CD14-positive monocyte (primary cell): ENCODE results near the gene RNF212B. TPM values are rescaled to one million over a fixed set of nuclear protein-coding genes. Genes with fewer than 3 reads are reported as not detected.

Experiments used
- DNase-seq, 3 donors: peaks; one replicate each; pipeline ENCODE4 v3.0.0-alpha.2; 2011 to 2022
- H2AFZ ChIP-seq: 2 replicates; pipeline ENCODE4 v1.6.0; 2012; ENCODE audit warnings: mild to moderate bottlenecking, low read depth, low read length, inconsistent platforms; ENCODE audit not compliant: insufficient read depth, poor library complexity, severe bottlenecking
- H3K27ac ChIP-seq, 2 donors: 1 replicate in 1 of 2; 2 replicates in 1 of 2; pipeline ENCODE4 v1.5.1; 2012 to 2013; ENCODE audit warnings: low read length in 2 of 2, control low read depth in 1 of 2, inconsistent platforms in 1 of 2, low read depth in 1 of 2, mild to moderate bottlenecking in 1 of 2
- H3K27me3 ChIP-seq, 2 donors: one replicate each; pipeline versions ENCODE4 v1.6.0 to v1.6.1; 2011 to 2013; ENCODE audit warnings: low read length in 2 of 2; ENCODE audit not compliant: control insufficient read depth in 2 of 2, insufficient read depth in 2 of 2
- H3K36me3 ChIP-seq, 2 donors: replicated peaks in 1 of 2; 1 replicate in 1 of 2; 2 replicates in 1 of 2; pipeline versions ENCODE4 v1.5.1 to v1.6.1; 2012 to 2013; ENCODE audit warnings: low read length in 2 of 2, control low read depth in 1 of 2, inconsistent platforms in 1 of 2, mild to moderate bottlenecking in 1 of 2; ENCODE audit not compliant: insufficient read depth in 2 of 2, control insufficient read depth in 1 of 2
- H3K4me1 ChIP-seq, 2 donors: 1 replicate in 1 of 2; 2 replicates in 1 of 2; pipeline versions ENCODE4 v1.5.1 to v1.6.1; 2012 to 2013; ENCODE audit warnings: low read length in 2 of 2, control low read depth in 1 of 2, inconsistent platforms in 1 of 2, mild to moderate bottlenecking in 1 of 2, moderate library complexity in 1 of 2; ENCODE audit not compliant: insufficient read depth in 2 of 2, control insufficient read depth in 1 of 2
- H3K4me2 ChIP-seq: replicated peaks from 2 replicates; pipeline ENCODE3; 2012; ENCODE audit warnings: low read length, moderate library complexity, mild to moderate bottlenecking; ENCODE audit not compliant: poor library complexity, severe bottlenecking; ENCODE audit errors: extremely low read depth
- H3K4me3 ChIP-seq, 3 experiments: fragments of 200-600 bp in 1 of 3; sonication (generic) in 1 of 3; replicated peaks in 1 of 3; 1 replicate in 2 of 3; 2 replicates in 1 of 3; pipeline ENCODE4 v1.5.1; 2011 to 2013; ENCODE audit warnings: low read length in 3 of 3, mild to moderate bottlenecking in 3 of 3, control low read depth in 2 of 3, low read depth in 2 of 3, inconsistent platforms in 1 of 3, moderate library complexity in 1 of 3
- H3K79me2 ChIP-seq: 2 replicates; pipeline ENCODE4 v1.6.0; 2012; ENCODE audit warnings: mild to moderate bottlenecking, control low read depth, inconsistent platforms, low read length, moderate library complexity; ENCODE audit not compliant: insufficient read depth
- H3K9ac ChIP-seq: 2 replicates; pipeline ENCODE4 v1.6.0; 2017; ENCODE audit warnings: low read length, mild to moderate bottlenecking; ENCODE audit not compliant: insufficient read depth, poor library complexity, severe bottlenecking
- H3K9me3 ChIP-seq, 2 donors: replicated peaks in 1 of 2; 1 replicate in 1 of 2; 2 replicates in 1 of 2; pipeline versions ENCODE4 v1.5.1 to v1.6.1; 2012 to 2013; ENCODE audit warnings: low read length in 2 of 2, control low read depth in 1 of 2; ENCODE audit not compliant: control insufficient read depth in 1 of 2, insufficient read depth in 1 of 2
- H4K20me1 ChIP-seq: 2 replicates; pipeline ENCODE4 v1.6.0; 2012; ENCODE audit warnings: mild to moderate bottlenecking, low read length, control low read depth, moderate library complexity; ENCODE audit not compliant: insufficient read depth
- H3K27ac Mint-ChIP-seq, 7 donors: one replicate each; pipeline ENCODE4 v1.8.0; 2020; ENCODE audit warnings: mild to moderate bottlenecking in 7 of 7, mixed read lengths in 7 of 7, moderate library complexity in 6 of 7, inconsistent platforms in 2 of 7
- H3K27me3 Mint-ChIP-seq, 3 donors: one replicate each; pipeline ENCODE4 v1.8.0; 2021 to 2022; ENCODE audit warnings: low read depth in 3 of 3, mild to moderate bottlenecking in 3 of 3, mixed read lengths in 3 of 3, moderate library complexity in 3 of 3, inconsistent platforms in 1 of 3
- H3K36me3 Mint-ChIP-seq, 2 donors: one replicate each; pipeline ENCODE4 v1.8.0; 2020; ENCODE audit warnings: mixed read lengths in 2 of 2, inconsistent platforms in 1 of 2, mild to moderate bottlenecking in 1 of 2
- H3K4me1 Mint-ChIP-seq: one replicate; pipeline ENCODE4 v1.8.0; 2020; ENCODE audit warnings: mild to moderate bottlenecking, mixed read lengths
- H3K4me3 Mint-ChIP-seq, 2 donors: one replicate each; pipeline ENCODE4 v1.8.0; 2020; ENCODE audit warnings: mild to moderate bottlenecking in 2 of 2, mixed read lengths in 2 of 2, moderate library complexity in 1 of 2
- H3K9me3 Mint-ChIP-seq, 7 donors: one replicate each; pipeline ENCODE4 v1.8.0; 2020 to 2022; ENCODE audit warnings: mixed read lengths in 7 of 7, mild to moderate bottlenecking in 6 of 7, moderate library complexity in 6 of 7, inconsistent platforms in 2 of 7
- CTCF ChIP-seq: fragments of 200-600 bp; IDR thresholded peaks from one replicate; pipeline ENCODE4 v1.8.0; 2022; ENCODE audit warnings: antibody characterized with exemption, mild to moderate bottlenecking
- WGBS: methylation state at CpG from one replicate; pipeline ENCODE4 v1.1.5; 2013; ENCODE audit warnings: missing lambda C conversion rate; ENCODE audit not compliant: insufficient coverage; 5-methylcytosine and 5-hydroxymethylcytosine counted together
- intact Hi-C, 2 donors: fragments of 100-400 bp; cut with micrococcal nuclease; formaldehyde crosslinking; loops; one replicate each; pipeline versions ENCODE4 v1.15.0 to v1.15.1; 2023
- polyA plus RNA-seq, 3 donors: library from polyadenylated mRNA; depleted of rRNA in 1 of 3; unstranded in 2 of 3; stranded (reverse) in 1 of 3; fragments of 300-500 nt in 2 of 3; fragments of >200 nt in 1 of 3; fragmentation: Illumina TruSeq in 2 of 3; gene quantifications; 1 replicate in 2 of 3; 2 replicates in 1 of 3; pipeline ENCODE4 v1.2.3, GENCODE V29; 2012 to 2021

RNF212B gene
- polyA plus RNA-seq, 3 donors, result not detected

GRCh38 chr14:23299986-23300686 is 62.4 kb downstream of the RNF212B start:
- DNase-seq, result peak; percentile 33 to 55 (median 51)
- peak overlapping the region; percentile 97 to 99 (median 98) for H3K27ac Mint-ChIP-seq
- Histone ChIP-seq H2AFZ (peak overlapping the region; percentile 69), H3K9me3 (no peaks in the 10 kb centered on the region), H3K27ac (peak overlapping the region; percentile 93 to 96), H4K20me1 (no peaks in the 10 kb centered on the region), H3K4me2 (peak overlapping the region; percentile 77), H3K79me2 (peaks cover 20% of the 10 kb centered on the region), H3K4me3 (peak overlapping the region; percentile 64 to 97 (median 83)), H3K27me3 (no peaks in the 10 kb centered on the region), H3K4me1 (peaks cover 25 to 42% of the 10 kb centered on the region in 2 donors), H3K9ac (peak overlapping the region; percentile 91), H3K36me3 (peaks cover 18 to 31% of the 10 kb centered on the region in 2 donors)
- 67% methylated on average over 3 of the region's 10 CpGs for WGBS
- H3K36me3 Mint-ChIP-seq, result peaks cover 22 to 38% of the 10 kb centered on the region in 2 donors
- H3K4me1 Mint-ChIP-seq, result peaks cover 31% of the 10 kb centered on the region
- intact Hi-C loops, result loop anchor here (1.0 to 10.0 kb wide), 4 partner anchors 13 to 715 kb away; partner anchors contain the start of genes HOMEZ (in 2 of the 2), DAD1 (in 1 of the 2) and PABPN1 (in 1 of the 2)
- no peaks in the 10 kb centered on the region for H3K27me3 Mint-ChIP-seq
- TF ChIP-seq CTCF, result no peak
- peaks cover 0 to 2% (median 0%) of the 10 kb centered on the region in 7 donors for H3K9me3 Mint-ChIP-seq
- peak overlapping the region; percentile 87 to 96 for H3K4me3 Mint-ChIP-seq

- no peak for TF ChIP-seq CTCF
- peaks cover 0 to 2% (median 0%) of the 10 kb centered on the region in 7 donors for H3K9me3 Mint-ChIP-seq
- H3K36me3 Mint-ChIP-seq, result peaks cover 21 to 35% of the 10 kb centered on the region in 2 donors
- H3K36me3 ChIP-seq, result peaks cover 18 to 31% of the 10 kb centered on the region in 2 donors
- peak overlapping the region; percentile 77 for H3K4me2 ChIP-seq
- H3K9me3 ChIP-seq, result no peaks in the 10 kb centered on the region
- H2AFZ ChIP-seq, result peak overlapping the region; percentile 69
- H3K27me3 Mint-ChIP-seq, result no peaks in the 10 kb centered on the region
- H3K4me1 ChIP-seq, result peaks cover 26 to 44% of the 10 kb centered on the region in 2 donors
- no peaks in the 10 kb centered on the region for H3K27me3 ChIP-seq
- H4K20me1 ChIP-seq, result no peaks in the 10 kb centered on the region
- peak overlapping the region; percentile 93 to 96 for H3K27ac ChIP-seq
- DNase-seq, result peak in 2 of 3 donors; percentile 32 to 60
- peaks cover 31% of the 10 kb centered on the region for H3K4me1 Mint-ChIP-seq
- peak overlapping the region; percentile 87 to 96 for H3K4me3 Mint-ChIP-seq
- peaks cover 22% of the 10 kb centered on the region for H3K79me2 ChIP-seq
- peak overlapping the region; percentile 91 for H3K9ac ChIP-seq
- H3K27ac Mint-ChIP-seq, result peak overlapping the region; percentile 97 to 99 (median 98)
- intact Hi-C loops, result loop anchor here (1.0 to 10.0 kb wide), 5 partner anchors 14 to 716 kb away; partner anchors contain the start of genes HOMEZ (in 2 of the 2), PABPN1 (in 2 of the 2) and DAD1 (in 1 of the 2)
- 0% methylated on average over 10 of the region's 13 CpGs for WGBS
- H3K4me3 ChIP-seq, result peak overlapping the region; percentile 64 to 97 (median 83)
Measured at GRCh38 chr14:23300687-23301223, 63.0 kb downstream of the RNF212B start.
